PC-3 (cell line): ENCODE measurements around the gene NEAT1. TPM values are rescaled to one million over a fixed set of nuclear protein-coding genes. Genes with fewer than 3 reads are reported as not detected.

Experiments used
- ATAC-seq: fragments of 200-7000 bp; cut with Tn5 transposase; 2 replicates; pipeline ENCODE4 v1.9.1; 2020; ENCODE audit warnings: mild to moderate bottlenecking, moderate library complexity
- BruUV-seq: library from RNA; stranded (reverse); fragments of 400-500 nt; replicated peaks from 2 replicates; lab custom pipeline; 2021; lab: Mats Ljungman, UMichigan
- CTCF ChIA-PET: fragments of 300-600 bp; sonication (Branson Sonifier 250); formaldehyde crosslinking; loops from one replicate; lab custom pipeline; 2022; ENCODE audit warnings: antibody characterized with exemption; lab: Charles Lee
- POLR2A ChIA-PET: fragments of 300-600 bp; sonication (Branson Sonifier 250); formaldehyde crosslinking; loops from one replicate; lab custom pipeline; 2022; ENCODE audit warnings: antibody characterized with exemption; ENCODE audit not compliant: unreplicated experiment; lab: Charles Lee
- DNase-seq: peaks from one replicate; pipeline ENCODE4 v3.0.0-alpha.2; 2015
- H2AFZ ChIP-seq: fragments of 300-600 bp; sonication (generic); 2 replicates; pipeline ENCODE4 v1.6.0; 2016; ENCODE audit warnings: antibody characterized with exemption, low read length
- H3F3A ChIP-seq: fragments of 300-600 bp; sonication (generic); one replicate; pipeline ENCODE4 v1.6.0; 2017; ENCODE audit warnings: antibody characterized with exemption, low read length, control low read depth, mild to moderate bottlenecking; ENCODE audit not compliant: unreplicated experiment
- H3K27ac ChIP-seq: fragments of 300-600 bp; sonication (generic); 2 replicates; pipeline ENCODE4 v1.5.1; 2016; ENCODE audit warnings: mild to moderate bottlenecking, low read length
- H3K27me3 ChIP-seq: fragments of 300-600 bp; sonication (generic); 2 replicates; pipeline ENCODE4 v1.6.1; 2016; ENCODE audit warnings: low read length, mixed read lengths
- H3K36me3 ChIP-seq: fragments of 300-600 bp; sonication (generic); 2 replicates; pipeline ENCODE4 v1.6.1; 2016; ENCODE audit warnings: low read depth, mixed run types, low read length, mixed read lengths
- H3K4me1 ChIP-seq: fragments of 300-600 bp; sonication (generic); 2 replicates; pipeline ENCODE4 v1.5.1; 2016; ENCODE audit warnings: low read length; ENCODE audit not compliant: insufficient read depth
- H3K4me2 ChIP-seq: fragments of 300-600 bp; sonication (generic); 2 replicates; pipeline ENCODE4 v1.6.0; 2016; ENCODE audit warnings: low read length
- H3K4me3 ChIP-seq: fragments of 300-600 bp; sonication (generic); 2 replicates; pipeline ENCODE4 v1.5.1; 2016; ENCODE audit warnings: mild to moderate bottlenecking, low read length, mixed read lengths
- H3K79me2 ChIP-seq: fragments of 300-600 bp; sonication (generic); 2 replicates; pipeline ENCODE4 v1.6.1; 2017; ENCODE audit warnings: low read length, mixed read lengths
- H3K9ac ChIP-seq: fragments of 300-600 bp; sonication (generic); 2 replicates; pipeline ENCODE4 v1.6.0; 2016; ENCODE audit warnings: mild to moderate bottlenecking, low read length
- H3K9me2 ChIP-seq: fragments of 300-600 bp; sonication (generic); replicated peaks from 2 replicates; pipeline ENCODE4 v1.6.1; 2016; ENCODE audit warnings: mixed run types, low read length, mixed read lengths
- H3K9me3 ChIP-seq: fragments of 300-600 bp; sonication (generic); 2 replicates; pipeline ENCODE4 v1.6.1; 2016; ENCODE audit warnings: low read length, mixed read lengths
- H4K20me1 ChIP-seq: fragments of 300-600 bp; sonication (generic); 2 replicates; pipeline ENCODE4 v1.6.1; 2016; ENCODE audit warnings: low read length, mixed read lengths
- CTCF ChIP-seq: fragments of 300-600 bp; sonication (generic); conservative IDR thresholded peaks from 2 replicates; pipeline ENCODE4 v1.5.1; 2017; ENCODE audit warnings: antibody characterized with exemption, low read depth, mild to moderate bottlenecking, low read length
- EZH2 ChIP-seq: fragments of 300-600 bp; sonication (generic); IDR thresholded peaks from one replicate; pipeline ENCODE4 v1.6.1; 2017; ENCODE audit warnings: antibody characterized with exemption, mild to moderate bottlenecking, low read length; ENCODE audit not compliant: unreplicated experiment
- EZH2phosphoT487 ChIP-seq: fragments of 300-600 bp; sonication (generic); IDR thresholded peaks from 2 replicates; pipeline ENCODE4 v1.6.1; 2018; ENCODE audit warnings: mild to moderate bottlenecking, antibody characterized with exemption, low read length, borderline replicate concordance
- intact Hi-C: fragments of 100-400 bp; cut with micrococcal nuclease; formaldehyde crosslinking; loops from 2 replicates; pipeline ENCODE4 v1.9.0; 2023
- total RNA-seq: library from RNA; depleted of rRNA; stranded (reverse); fragments of >200 nt; gene quantifications from 2 replicates; pipeline ENCODE4 v1.2.3, GENCODE V29; 2014

The NEAT1 gene
- total RNA-seq, 1 experiment from 2014 or later = 47.9 TPM

- intact Hi-C loops = no loop called here
- H3K4me2 ChIP-seq = no peak overlapping the region
- H3K9ac ChIP-seq = no peak overlapping the region
- ChIA-PET POLR2A (no interaction called here), CTCF (interaction anchor here (0.5 kb wide), 2 partner anchors 38 to 58 kb away, joined by 4 to 5 read pairs; no protein-coding TSS in a partner anchor)
- no peak overlapping the region for H3K4me3 ChIP-seq
- H3K36me3 ChIP-seq = peaks cover 7% of the 10 kb centered on the region; the same call in 1 of the 2 replicates
- BruUV-seq = no TSS peak
- H4K20me1 ChIP-seq = peaks cover 6% of the 10 kb centered on the region; the same call in 1 of the 2 replicates
- no peaks in the 10 kb centered on the region for H3K27me3 ChIP-seq
- H3K79me2 ChIP-seq = peaks cover 46% of the 10 kb centered on the region
- no peak overlapping the region for H3K27ac ChIP-seq
- ATAC-seq = no peak
- H3K9me2 ChIP-seq = no peaks in the 10 kb centered on the region
- no peak overlapping the region for H2AFZ ChIP-seq
- H3K9me3 ChIP-seq = no peaks in the 10 kb centered on the region
- no peak for DNase-seq
- TF ChIP-seq EZH2 (no peak), CTCF (no peak), EZH2phosphoT487 (no peak)
- H3F3A ChIP-seq = no peaks in the 10 kb centered on the region
- peaks cover 18% of the 10 kb centered on the region for H3K4me1 ChIP-seq
Observed at GRCh38 chr11:65390996-65391395, 31.6 kb upstream of the NEAT1 start.

GRCh38 chr11:65392186-65392829 lies 30.3 kb upstream of the NEAT1 start:
- Histone ChIP-seq H3K9ac (no peak overlapping the region), H3F3A (no peaks in the 10 kb centered on the region), H3K9me2 (no peaks in the 10 kb centered on the region), H3K9me3 (no peaks in the 10 kb centered on the region), H3K4me2 (no peak overlapping the region), H3K4me1 (peaks cover 11% of the 10 kb centered on the region), H4K20me1 (peaks cover 6% of the 10 kb centered on the region; the same call in 1 of the 2 replicates), H3K36me3 (peaks cover 7% of the 10 kb centered on the region; the same call in 1 of the 2 replicates), H3K27ac (no peak overlapping the region), H3K79me2 (peaks cover 38% of the 10 kb centered on the region), H3K4me3 (no peak overlapping the region), H3K27me3 (no peaks in the 10 kb centered on the region), H2AFZ (no peak overlapping the region)
- POLR2A ChIA-PET = interaction anchor here (0.6 kb wide), 1 partner anchor 115 kb away, joined by 3 read pairs; no protein-coding TSS in a partner anchor
- intact Hi-C loops = no loop called here
- TF ChIP-seq EZH2phosphoT487 (no peak), EZH2 (no peak), CTCF (no peak)
- ATAC-seq (no peak), DNase-seq (no peak)
- no TSS peak for BruUV-seq
- CTCF ChIA-PET = no interaction called here

GRCh38 chr11:65392899-65393298 lies 29.7 kb upstream of the NEAT1 start:
- Histone ChIP-seq H3K9me2 (no peaks in the 10 kb centered on the region), H3F3A (no peaks in the 10 kb centered on the region), H3K4me1 (peaks cover 6% of the 10 kb centered on the region), H4K20me1 (peaks cover 6% of the 10 kb centered on the region; the same call in 1 of the 2 replicates), H3K9me3 (no peaks in the 10 kb centered on the region), H2AFZ (no peak overlapping the region), H3K4me2 (no peak overlapping the region), H3K27ac (no peak overlapping the region), H3K79me2 (peaks cover 32% of the 10 kb centered on the region), H3K36me3 (peaks cover 7% of the 10 kb centered on the region; the same call in 1 of the 2 replicates), H3K27me3 (no peaks in the 10 kb centered on the region), H3K4me3 (no peak overlapping the region), H3K9ac (no peak overlapping the region)
- no peak for ATAC-seq
- intact Hi-C loops = no loop called here
- ChIA-PET POLR2A (interaction anchor here (0.6 kb wide), 1 partner anchor 114 kb away, joined by 3 read pairs; no protein-coding TSS in a partner anchor), CTCF (no interaction called here)
- no TSS peak for BruUV-seq
- DNase-seq = no peak
- TF ChIP-seq EZH2phosphoT487 (no peak), CTCF (no peak), EZH2 (no peak)
